ENCODE results near the gene KIF3A.

GRCh38 chr5:132667761-132668705 lies 69.3 kb downstream of the KIF3A start:
- TF ChIP-seq CTCF (conservative IDR thresholded peaks at IDR 0.05) = no peak
- no peak for TF ChIP-seq EZH2 (IDR thresholded peaks at IDR 0.05; ENCODE audit: low read depth)

Measured in PC-9 (cell line).